IMR-90 (cell line): ENCODE data around the gene PZP. TPM values are rescaled to one million over a fixed set of nuclear protein-coding genes. Genes with fewer than 3 reads are reported as not detected.
"Not testable (repeated sequence)": the region's sequence is repeated elsewhere in the genome, so short reads cannot be mapped to it uniquely, and the experiment has no call there.

Experiments used
- ATAC-seq: fragments of 200-7000 bp; cut with Tn5 transposase; 2 replicates; pipeline ENCODE4 v1.9.1; 2020; ENCODE audit warnings: low read depth, mild to moderate bottlenecking, moderate library complexity
- BruUV-seq: library from RNA; stranded (reverse); fragments of 400-500 nt; replicated peaks from 2 replicates; lab custom pipeline; 2021; lab: Mats Ljungman, UMichigan
- CTCF ChIA-PET: fragments of 300-600 bp; formaldehyde crosslinking; extraction: SDS; loops from one replicate; lab custom pipeline; 2021; ENCODE audit warnings: antibody characterized with exemption; lab: Yijun Ruan, JAX
- POLR2A ChIA-PET: fragments of 300-600 bp; sonication (Branson Sonifier 250); formaldehyde crosslinking; loops from one replicate; lab custom pipeline; 2022; ENCODE audit warnings: antibody characterized with exemption; ENCODE audit not compliant: unreplicated experiment; lab: Charles Lee
- DNase-seq: peaks from one replicate; pipeline ENCODE4 v3.0.0; 2013
- H2AFZ ChIP-seq: replicated peaks from 2 replicates; pipeline ENCODE3; 2013; ENCODE audit warnings: low read length, mild to moderate bottlenecking; ENCODE audit not compliant: poor library complexity
- H2AK5ac ChIP-seq: 2 replicates; pipeline ENCODE4 v1.6.1; 2013; ENCODE audit warnings: low read depth, low read length, inconsistent platforms
- H2AK9ac ChIP-seq: replicated peaks from 2 replicates; pipeline ENCODE3; 2013; ENCODE audit warnings: mild to moderate bottlenecking, low read depth, low read length, moderate library complexity; ENCODE audit not compliant: poor library complexity
- H2BK120ac ChIP-seq: 2 replicates; pipeline ENCODE4 v1.6.1; 2013; ENCODE audit warnings: low read depth, low read length, inconsistent platforms
- H2BK15ac ChIP-seq: 3 replicates; pipeline ENCODE4 v1.6.1; 2013; ENCODE audit warnings: low read depth, low read length, inconsistent platforms
- H2BK20ac ChIP-seq: 2 replicates; pipeline ENCODE4 v1.6.1; 2013; ENCODE audit warnings: low read depth, mild to moderate bottlenecking, inconsistent platforms, low read length, moderate library complexity
- H2BK5ac ChIP-seq: 2 replicates; pipeline ENCODE4 v1.6.1; 2013; ENCODE audit warnings: mild to moderate bottlenecking, low read depth, low read length, inconsistent platforms; ENCODE audit not compliant: poor library complexity, severe bottlenecking
- H3K14ac ChIP-seq: replicated peaks from 2 replicates; pipeline ENCODE4 v1.6.1; 2013; ENCODE audit warnings: low read depth, low read length, inconsistent platforms
- H3K18ac ChIP-seq: 2 replicates; pipeline ENCODE4 v1.6.1; 2013; ENCODE audit warnings: low read depth, low read length, control low read depth
- H3K23ac ChIP-seq: 2 replicates; pipeline ENCODE4 v1.6.1; 2013; ENCODE audit warnings: low read depth, low read length, inconsistent platforms
- H3K27ac ChIP-seq: 2 replicates; pipeline ENCODE4 v1.5.1; 2013; ENCODE audit warnings: mild to moderate bottlenecking, control low read depth, low read length; ENCODE audit not compliant: insufficient read depth
- H3K27me3 ChIP-seq: 2 replicates; pipeline ENCODE4 v1.6.1; 2013; ENCODE audit warnings: low read length; ENCODE audit not compliant: control insufficient read depth, insufficient read depth
- H3K36me3 ChIP-seq: 2 replicates; pipeline ENCODE4 v1.6.1; 2013; ENCODE audit warnings: low read length, mixed read lengths; ENCODE audit not compliant: control insufficient read depth, insufficient read depth
- H3K4ac ChIP-seq: 2 replicates; pipeline ENCODE4 v1.6.1; 2013; ENCODE audit warnings: low read depth, low read length, inconsistent platforms
- H3K4me1 ChIP-seq: 2 replicates; pipeline ENCODE4 v1.6.1; 2013; ENCODE audit warnings: low read length, mixed read lengths; ENCODE audit not compliant: control insufficient read depth, insufficient read depth
- H3K4me2 ChIP-seq: 2 replicates; pipeline ENCODE4 v1.6.1; 2013; ENCODE audit warnings: low read depth, mild to moderate bottlenecking, control low read depth, low read length, moderate library complexity
- H3K4me3 ChIP-seq: 2 replicates; pipeline ENCODE4 v1.5.1; 2013; ENCODE audit warnings: low read depth, mild to moderate bottlenecking, control low read depth, low read length, moderate library complexity; ENCODE audit not compliant: insufficient read depth
- H3K56ac ChIP-seq: 2 replicates; pipeline ENCODE4 v1.6.1; 2013; ENCODE audit warnings: low read length, inconsistent platforms; ENCODE audit not compliant: insufficient read depth; ENCODE audit errors: extremely low read depth
- H3K79me1 ChIP-seq, 2 experiments: 2 replicates each; pipeline ENCODE4 v1.6.1; 2013; ENCODE audit warnings: low read length in 2 of 2, inconsistent platforms in 1 of 2, low read depth in 1 of 2
- H3K9ac ChIP-seq: 2 replicates; pipeline ENCODE4 v1.6.1; 2013; ENCODE audit warnings: low read depth, low read length, control low read depth
- H3K9me1 ChIP-seq: 2 replicates; pipeline ENCODE4 v1.6.1; 2013; ENCODE audit warnings: low read length, inconsistent platforms; ENCODE audit not compliant: insufficient read depth
- H3K9me3 ChIP-seq: 2 replicates; pipeline ENCODE4 v1.6.1; 2013; ENCODE audit warnings: low read length; ENCODE audit not compliant: control insufficient read depth, insufficient read depth
- H4K20me1 ChIP-seq: 2 replicates; pipeline ENCODE4 v1.6.1; 2013; ENCODE audit warnings: low read length, inconsistent platforms; ENCODE audit not compliant: insufficient read depth
- H4K5ac ChIP-seq: 2 replicates; pipeline ENCODE4 v1.6.1; 2013; ENCODE audit warnings: mild to moderate bottlenecking, low read depth, low read length, control low read depth
- H4K8ac ChIP-seq, 2 experiments: 2 replicates each; pipeline ENCODE4 v1.6.1; 2013; ENCODE audit warnings: low read depth in 2 of 2, low read length in 2 of 2, control low read depth in 1 of 2, inconsistent platforms in 1 of 2
- H4K91ac ChIP-seq: 2 replicates; pipeline ENCODE4 v1.6.1; 2013; ENCODE audit warnings: low read depth, low read length, inconsistent platforms; ENCODE audit not compliant: insufficient read depth
- CEBPB ChIP-seq: IDR thresholded peaks from 2 replicates; pipeline ENCODE4 v1.6.1; 2012; ENCODE audit warnings: low read depth, low read length, improper control_type of control experiment
- WGBS, 2 experiments: methylation state at CpG; one replicate each; pipeline versions ENCODE4 v1.1.5 to v1.1.7; 2013; ENCODE audit warnings: missing lambda C conversion rate in 2 of 2; ENCODE audit not compliant: insufficient read length in 1 of 2; ENCODE audit errors: extremely low coverage in 2 of 2; 5-methylcytosine and 5-hydroxymethylcytosine counted together
- dilution Hi-C: fragments of 300-500 bp; cut with HindIII; formaldehyde crosslinking; loops from one replicate; pipeline ENCODE4 v1.14.3; 2018; ENCODE audit warnings: low sequenced_read_pairs; ENCODE audit not compliant: unreplicated experiment
- in situ Hi-C: fragments of 300-500 bp; cut with MboI; formaldehyde crosslinking; loops from 3 replicates; pipeline ENCODE4 v1.14.3; 2019; ENCODE audit warnings: low sequenced_read_pairs, inconsistent platforms, mixed read lengths
- intact Hi-C: fragments of 100-400 bp; cut with micrococcal nuclease; formaldehyde crosslinking; loops from 2 replicates; pipeline ENCODE4 v1.10.0; 2022
- polyA plus RNA-seq, 3 experiments: library from polyadenylated mRNA; depleted of rRNA; stranded (reverse); fragments of >200 nt; gene quantifications; 2 replicates each; pipeline ENCODE4 v1.2.3, GENCODE V29; 2012; ENCODE audit warnings: low replicate concordance in 1 of 3
- total RNA-seq: library from RNA; depleted of rRNA; stranded (reverse); fragments of >200 nt; gene quantifications from 2 replicates; pipeline ENCODE4 v1.2.3, GENCODE V29; 2012

Gene PZP
- total and polyA plus RNA-seq, 2 of the 4 experiments (the other 2 are of a cell fraction), result not detected

GRCh38 chr12:9143137-9143536 lies 65.1 kb downstream of the PZP start:
- no peak overlapping the region for H3K4me2 ChIP-seq
- no peaks in the 10 kb centered on the region for H3K79me1 ChIP-seq
- WGBS, 2 experiments, result 60% methylated on average over 1 of the region's 2 CpGs; no CpG with 5 or more reads in 1 of the 2 experiments
- H3K14ac ChIP-seq, result no peak overlapping the region
- intact Hi-C loops (no loop called here), dilution Hi-C loops (no loop called here), in situ Hi-C loops (no loop called here)
- no peak for ATAC-seq
- H3K27ac ChIP-seq, result no peak overlapping the region
- H2BK20ac ChIP-seq, result no peak overlapping the region
- H2AFZ ChIP-seq, result no peak overlapping the region
- no peak overlapping the region for H2AK9ac ChIP-seq
- H2BK15ac ChIP-seq, result no peak overlapping the region
- H4K91ac ChIP-seq, result no peak overlapping the region
- no peak for DNase-seq
- H3K27me3 ChIP-seq, result no peaks in the 10 kb centered on the region
- H2BK5ac ChIP-seq, result no peak overlapping the region
- BruUV-seq, result no TSS peak
- no peak for TF ChIP-seq CEBPB
- H2BK120ac ChIP-seq, result no peak overlapping the region
- H3K4me3 ChIP-seq, result no peak overlapping the region
- H3K9ac ChIP-seq, result no peak overlapping the region
- peaks cover 7% of the 10 kb centered on the region for H3K9me3 ChIP-seq
- H4K8ac ChIP-seq, result no peak overlapping the region
- no peaks in the 10 kb centered on the region for H3K4me1 ChIP-seq
- H3K18ac ChIP-seq, result no peak overlapping the region
- no peaks in the 10 kb centered on the region for H3K9me1 ChIP-seq
- ChIA-PET CTCF (no interaction called here), POLR2A (no interaction called here)
- H4K20me1 ChIP-seq, result no peaks in the 10 kb centered on the region
- no peaks in the 10 kb centered on the region for H3K36me3 ChIP-seq
- H3K4ac ChIP-seq, result no peak overlapping the region
- H3K56ac ChIP-seq, result no peak overlapping the region
- H4K5ac ChIP-seq, result no peak overlapping the region
- no peak overlapping the region for H2AK5ac ChIP-seq
- H3K23ac ChIP-seq, result no peak overlapping the region

DNA sequence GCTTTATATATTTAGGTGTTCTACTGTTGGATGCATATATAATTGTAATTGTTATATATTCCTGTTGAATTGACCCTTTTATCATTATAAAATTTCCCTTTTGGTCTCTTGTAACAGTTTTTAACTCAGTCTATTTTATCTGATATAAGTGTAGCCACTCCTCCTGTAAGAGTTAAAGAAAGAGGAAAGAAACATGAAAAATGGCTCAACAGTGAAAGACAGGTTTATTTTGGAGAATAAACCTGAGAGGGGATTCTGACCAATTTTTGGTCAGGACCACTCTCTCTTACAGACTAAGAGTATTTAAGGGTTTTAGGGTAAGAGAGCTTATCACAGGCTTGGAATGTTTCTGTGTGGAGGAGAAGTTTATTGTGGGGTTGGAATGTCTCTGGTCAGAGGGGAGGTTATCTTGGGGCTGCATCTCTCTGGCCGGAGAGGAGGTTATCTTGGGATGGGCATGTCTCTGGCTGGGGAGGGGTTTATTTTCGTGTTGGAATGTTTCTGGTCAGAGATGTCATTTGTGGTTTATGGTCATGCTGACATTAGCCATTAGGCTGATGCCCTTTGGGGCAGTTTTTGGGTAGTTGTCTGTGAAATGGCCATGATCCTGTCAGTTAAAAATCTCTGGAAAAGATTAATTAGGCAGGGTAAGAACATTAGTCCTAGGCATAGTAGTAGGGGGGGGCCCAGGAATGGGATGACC lies 68.5 kb downstream of the PZP start:
- H4K8ac ChIP-seq, H4K20me1 ChIP-seq, H2AFZ ChIP-seq, H3K9me1 ChIP-seq, H3K9ac ChIP-seq, H3K27ac ChIP-seq, H2BK20ac ChIP-seq, DNase-seq, H3K9me3 ChIP-seq, H2BK120ac ChIP-seq, intact Hi-C loops, POLR2A ChIA-PET, H3K4me3 ChIP-seq, CTCF ChIA-PET, H2AK9ac ChIP-seq, H3K79me1 ChIP-seq, H3K4me2 ChIP-seq, H4K5ac ChIP-seq, H3K18ac ChIP-seq, H3K4ac ChIP-seq, H2BK15ac ChIP-seq, ATAC-seq, H3K56ac ChIP-seq, H4K91ac ChIP-seq, H2AK5ac ChIP-seq, H3K36me3 ChIP-seq, BruUV-seq, H3K4me1 ChIP-seq, in situ Hi-C loops, H3K14ac ChIP-seq, dilution Hi-C loops, H3K23ac ChIP-seq, H3K27me3 ChIP-seq, H2BK5ac ChIP-seq: not testable (repeated sequence)
- no CpG with 5 or more reads among the region's 2 CpGs for WGBS, 2 experiments
